Activated CD8-positive, alpha-beta T cell treated with anti-CD3 and anti-CD28 coated beads for 36 hours (primary cell): ENCODE data around the gene SLC22A12. TPM values are rescaled to one million over a fixed set of nuclear protein-coding genes. Genes with fewer than 3 reads are reported as not detected.

Experiments used
- ATAC-seq: fragments of 200-7000 bp; cut with Tn5 transposase; one replicate; pipeline ENCODE4 v1.10.0; 2021; ENCODE audit warnings: mild to moderate bottlenecking, moderate library complexity
- CTCF ChIA-PET: fragments of 350-600 bp; sonication (Branson Sonifier 250); formaldehyde crosslinking; loops from one replicate; lab custom pipeline; 2021; ENCODE audit warnings: antibody characterized with exemption; lab: Charles Lee
- POLR2A ChIA-PET: fragments of 350-600 bp; sonication (Branson Sonifier 250); formaldehyde crosslinking; loops from one replicate; lab custom pipeline; 2021; ENCODE audit warnings: antibody characterized with exemption; lab: Charles Lee
- DNase-seq: peaks from one replicate; pipeline ENCODE4 v3.0.0-alpha.2; 2020
- H3K27ac Mint-ChIP-seq: one replicate; pipeline ENCODE4 v1.8.0; 2021; ENCODE audit warnings: mild to moderate bottlenecking, mixed read lengths
- H3K27me3 Mint-ChIP-seq: one replicate; pipeline ENCODE4 v1.8.0; 2021; ENCODE audit warnings: mixed read lengths
- H3K36me3 Mint-ChIP-seq: one replicate; pipeline ENCODE4 v1.8.0; 2021; ENCODE audit warnings: low read depth, mixed read lengths
- H3K4me1 Mint-ChIP-seq: one replicate; pipeline ENCODE4 v1.8.0; 2021; ENCODE audit warnings: low read depth, mixed read lengths
- H3K4me3 Mint-ChIP-seq: one replicate; pipeline ENCODE4 v1.8.0; 2021; ENCODE audit warnings: mild to moderate bottlenecking, moderate library complexity, mixed read lengths
- H3K9me3 Mint-ChIP-seq: one replicate; pipeline ENCODE4 v1.8.0; 2021; ENCODE audit warnings: mixed read lengths
- CTCF ChIP-seq: fragments of 200-600 bp; IDR thresholded peaks from one replicate; pipeline ENCODE4 v1.8.0; 2022; ENCODE audit warnings: antibody characterized with exemption, mild to moderate bottlenecking
- intact Hi-C: fragments of 100-400 bp; cut with micrococcal nuclease; formaldehyde crosslinking; loops from one replicate; pipeline ENCODE4 v1.10.0; 2022
- total RNA-seq, 2 experiments: library from RNA; stranded (reverse); gene quantifications; one replicate each; pipeline ENCODE4 v1.2.3, GENCODE V29; 2021

The SLC22A12 gene
- total RNA-seq, 2 experiments from 2014 or later = not detected

DNA sequence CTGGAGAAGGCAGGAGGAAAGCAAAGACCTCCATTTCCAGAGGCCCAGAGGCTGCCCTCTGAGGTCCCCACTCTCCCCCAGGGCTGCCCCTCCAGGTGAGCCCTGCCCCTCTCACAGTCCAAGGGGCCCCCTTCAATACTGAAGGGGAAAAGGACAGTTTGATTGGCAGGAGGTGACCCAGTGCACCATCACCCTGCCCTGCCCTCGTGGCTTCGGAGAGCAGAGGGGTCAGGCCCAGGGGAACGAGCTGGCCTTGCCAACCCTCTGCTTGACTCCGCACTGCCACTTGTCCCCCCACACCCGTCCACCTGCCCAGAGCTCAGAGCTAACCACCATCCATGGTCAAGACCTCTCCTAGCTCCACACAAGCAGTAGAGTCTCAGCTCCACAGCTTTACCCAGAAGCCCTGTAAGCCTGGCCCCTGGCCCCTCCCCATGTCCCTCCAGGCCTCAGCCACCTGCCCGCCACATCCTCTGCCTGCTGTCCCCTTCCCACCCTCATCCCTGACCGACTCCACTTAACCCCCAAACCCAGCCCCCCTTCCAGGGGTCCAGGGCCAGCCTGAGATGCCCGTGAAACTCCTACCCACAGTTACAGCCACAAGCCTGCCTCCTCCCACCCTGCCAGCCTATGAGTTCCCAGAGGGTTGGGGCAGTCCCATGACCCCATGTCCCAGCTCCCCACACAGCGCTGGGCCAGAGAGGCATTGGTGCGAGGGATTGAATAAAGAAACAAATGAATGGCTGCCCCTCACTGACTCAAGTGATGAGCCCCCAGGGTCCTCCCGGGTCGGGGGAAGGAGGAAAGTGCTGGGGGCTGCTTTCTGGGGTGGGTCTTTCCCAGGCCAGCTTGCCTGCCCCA is 10.8 kb downstream of the SLC22A12 start:
- ChIA-PET POLR2A (no interaction called here), CTCF (no interaction called here)
- no peaks in the 10 kb centered on the region for H3K36me3 Mint-ChIP-seq
- H3K27me3 Mint-ChIP-seq = no peaks in the 10 kb centered on the region
- H3K4me3 Mint-ChIP-seq = no peak overlapping the region
- no peak for TF ChIP-seq CTCF
- no peaks in the 10 kb centered on the region for H3K9me3 Mint-ChIP-seq
- ATAC-seq (no peak), DNase-seq (no peak)
- H3K27ac Mint-ChIP-seq = no peak overlapping the region
- intact Hi-C loops = no loop called here
- no peaks in the 10 kb centered on the region for H3K4me1 Mint-ChIP-seq

DNA sequence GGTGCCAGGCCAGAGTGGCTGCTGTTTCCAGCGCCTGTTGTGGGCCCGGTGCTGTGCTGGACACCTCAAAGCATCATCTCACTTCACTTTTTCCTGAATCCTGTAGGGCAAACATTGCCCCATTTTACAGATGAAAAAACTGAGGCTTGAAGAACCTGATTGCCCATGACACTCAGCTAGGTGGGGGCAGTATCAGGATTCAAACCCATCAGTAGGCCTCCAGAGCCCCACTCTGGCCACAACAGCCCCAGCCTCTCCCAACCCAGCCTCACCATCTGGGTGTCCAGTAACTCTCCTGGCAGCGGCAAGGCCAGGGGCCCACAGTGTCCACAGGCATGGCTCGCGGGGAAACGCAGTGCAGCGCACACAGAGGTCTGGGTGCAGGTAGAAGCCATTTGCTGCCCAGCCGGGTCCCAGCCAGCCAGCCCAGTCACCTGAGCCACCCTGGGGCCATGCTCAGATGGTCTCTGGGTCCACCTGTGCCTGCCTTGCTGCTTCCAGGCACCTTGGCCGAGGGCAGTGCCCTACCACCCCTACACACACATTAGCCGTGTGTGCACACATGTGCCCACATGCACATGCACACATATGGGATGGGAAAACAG is 11.5 kb downstream of the SLC22A12 start:
- no peaks in the 10 kb centered on the region for H3K36me3 Mint-ChIP-seq
- TF ChIP-seq CTCF = no peak
- ChIA-PET POLR2A (no interaction called here), CTCF (interaction anchor here (1.3 kb wide), 1 partner anchor 50 kb away, joined by 3 read pairs; no protein-coding TSS in a partner anchor)
- H3K9me3 Mint-ChIP-seq = no peaks in the 10 kb centered on the region
- no peaks in the 10 kb centered on the region for H3K27me3 Mint-ChIP-seq
- no peak overlapping the region for H3K27ac Mint-ChIP-seq
- DNase-seq (no peak), ATAC-seq (no peak)
- H3K4me1 Mint-ChIP-seq = no peaks in the 10 kb centered on the region
- H3K4me3 Mint-ChIP-seq = no peak overlapping the region
- intact Hi-C loops = no loop called here

GRCh38 chr11:64603411-64604110 is 12.5 kb downstream of the SLC22A12 start:
- POLR2A ChIA-PET = no interaction called here

DNA sequence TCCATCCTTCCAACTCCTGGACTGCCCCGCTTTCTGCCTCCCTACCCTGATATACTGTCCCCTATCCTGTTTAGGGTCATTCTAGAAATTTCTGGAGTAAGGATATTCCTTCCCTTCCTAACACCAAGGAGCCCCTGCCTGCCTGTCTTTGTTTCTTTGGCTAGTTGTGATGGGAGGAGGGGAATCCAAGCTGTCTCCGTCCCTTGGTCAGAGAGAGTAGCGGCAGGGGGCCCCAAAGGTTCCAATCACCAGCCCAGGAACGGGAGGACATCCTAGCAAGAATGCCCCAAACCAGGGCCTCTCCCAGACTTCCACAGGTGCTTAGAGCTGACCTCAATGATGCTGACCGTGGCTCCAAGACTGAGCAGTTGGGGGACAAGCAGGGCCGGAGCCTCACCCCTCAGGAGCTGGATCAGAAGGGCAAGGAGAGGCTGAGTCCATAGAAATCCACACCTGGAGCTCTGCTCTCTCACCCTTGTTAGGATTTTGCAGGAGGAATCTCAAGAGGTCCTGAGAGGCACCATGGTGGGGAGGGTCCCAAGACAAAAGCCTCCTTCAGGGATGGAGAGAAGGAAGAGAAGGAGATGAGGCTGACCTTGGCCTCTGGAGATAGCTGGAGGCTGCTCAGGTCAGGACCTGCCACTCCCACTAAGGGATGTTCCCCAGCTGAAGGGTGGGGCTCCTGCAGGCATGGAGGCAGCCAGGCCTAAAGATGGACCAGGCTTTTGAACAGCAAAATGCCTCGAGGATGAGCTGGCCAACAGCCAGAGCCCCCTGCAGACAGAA is 13.6 kb downstream of the SLC22A12 start:
- Mint-ChIP-seq H3K4me3 (no peak overlapping the region), H3K4me1 (peaks cover 2% of the 10 kb centered on the region), H3K9me3 (no peaks in the 10 kb centered on the region), H3K27ac (no peak overlapping the region), H3K27me3 (no peaks in the 10 kb centered on the region), H3K36me3 (no peaks in the 10 kb centered on the region)
- DNase-seq (no peak), ATAC-seq (no peak)
- intact Hi-C loops = no loop called here
- no peak for TF ChIP-seq CTCF
- POLR2A ChIA-PET = no interaction called here
- CTCF ChIA-PET = interaction anchor here (2.2 kb wide), 1 partner anchor 155 kb away, joined by 10 read pairs; no protein-coding TSS in a partner anchor

More at GRCh38 chr11:64603411-64604110, 12.5 kb downstream of the SLC22A12 start:
- CTCF ChIA-PET = interaction anchor here (1.3 to 2.2 kb wide), 2 partner anchors 49 to 154 kb away, joined by 3 to 10 read pairs; no protein-coding TSS in a partner anchor
- no peaks in the 10 kb centered on the region for H3K9me3 Mint-ChIP-seq
- H3K27ac Mint-ChIP-seq = no peak overlapping the region
- H3K27me3 Mint-ChIP-seq = no peaks in the 10 kb centered on the region
- no peak overlapping the region for H3K4me3 Mint-ChIP-seq
- no peaks in the 10 kb centered on the region for H3K36me3 Mint-ChIP-seq
- TF ChIP-seq CTCF = no peak
- no peaks in the 10 kb centered on the region for H3K4me1 Mint-ChIP-seq
- no peak for DNase-seq
- no peak for ATAC-seq
- intact Hi-C loops = no loop called here
